ENCODE data around the gene SASS6.

The SASS6 gene

GRCh38 chr1:100132566-100133477 lies at the start of gene SASS6, which contains the start of gene TRMT13:
Gene SASS6, minus strand, starts transcription at chr1:100132930. Its CDS starts 116 bp downstream, at chr1:100132814.
Gene TRMT13, plus strand, starts transcription at chr1:100133163. Its CDS starts 6 bp downstream, at chr1:100133169.
- ATAC-seq, result peak; percentile 97
- TF ChIP-seq POU6F1 (CRISPR knock-in tag; IDR thresholded peaks at IDR 0.05; ENCODE audit: borderline replicate concordance, low read depth), result no peak
- TF ChIP-seq RARB (CRISPR knock-in tag; IDR thresholded peaks at IDR 0.05), result no peak
- no peak for TF ChIP-seq ZNF70 (CRISPR knock-in tag; IDR thresholded peaks at IDR 0.05)
- no peak for TF ChIP-seq ZNF565 (CRISPR knock-in tag; conservative IDR thresholded peaks at IDR 0.05; ENCODE audit: low read depth)
- TF ChIP-seq TSHZ2 (CRISPR knock-in tag; IDR thresholded peaks at IDR 0.05), result no peak
- no peak for TF ChIP-seq CSDC2 (CRISPR knock-in tag; IDR thresholded peaks at IDR 0.05)
- TF ChIP-seq ZFP3 (CRISPR knock-in tag; IDR thresholded peaks at IDR 0.05), result no peak

- TF ChIP-seq TCF4 (CRISPR knock-in tag; IDR thresholded peaks at IDR 0.05; ENCODE audit: borderline replicate concordance) (no peak), ESRRG (CRISPR knock-in tag; IDR thresholded peaks at IDR 0.05) (no peak), OSR1 (CRISPR knock-in tag; IDR thresholded peaks at IDR 0.05) (no peak), ZNF8 (CRISPR knock-in tag; IDR thresholded peaks at IDR 0.05) (no peak), ISL1 (CRISPR knock-in tag; IDR thresholded peaks at IDR 0.05) (no peak), GLIS3 (CRISPR knock-in tag; IDR thresholded peaks at IDR 0.05) (no peak), ZC3H10 (CRISPR knock-in tag; IDR thresholded peaks at IDR 0.05) (no peak), CSDC2 (CRISPR knock-in tag; IDR thresholded peaks at IDR 0.05) (no peak), ZFP3 (CRISPR knock-in tag; IDR thresholded peaks at IDR 0.05) (no peak), ZNF70 (CRISPR knock-in tag; IDR thresholded peaks at IDR 0.05) (no peak), CREB5 (CRISPR knock-in tag; IDR thresholded peaks at IDR 0.05; ENCODE audit: low read depth) (no peak), TSHZ2 (CRISPR knock-in tag; IDR thresholded peaks at IDR 0.05) (no peak), TOX (CRISPR knock-in tag; IDR thresholded peaks at IDR 0.05; ENCODE audit: borderline replicate concordance) (no peak), PPARA (CRISPR knock-in tag; IDR thresholded peaks at IDR 0.05; ENCODE audit: borderline replicate concordance) (no peak), PATZ1 (CRISPR knock-in tag; IDR thresholded peaks at IDR 0.05; ENCODE audit: borderline replicate concordance) (no peak), POU6F1 (CRISPR knock-in tag; IDR thresholded peaks at IDR 0.05; ENCODE audit: borderline replicate concordance, low read depth) (no peak), SNAI2 (CRISPR knock-in tag; IDR thresholded peaks at IDR 0.05) (no peak), CSRNP3 (CRISPR knock-in tag; IDR thresholded peaks at IDR 0.05) (no peak), ARNTL (CRISPR knock-in tag; IDR thresholded peaks at IDR 0.05; ENCODE audit: borderline replicate concordance, low read depth) (no peak)
- no peak for ATAC-seq
Observed at GRCh38 chr1:100178091-100178490, 45.4 kb upstream of the SASS6 start, which contains the start of gene LRRC39. Gene LRRC39, minus strand, starts transcription at chr1:100178256. Its CDS starts 9,740 bp downstream, at chr1:100168516.
